ENCODE results near the gene ETV3.

ETV3 gene

DNA sequence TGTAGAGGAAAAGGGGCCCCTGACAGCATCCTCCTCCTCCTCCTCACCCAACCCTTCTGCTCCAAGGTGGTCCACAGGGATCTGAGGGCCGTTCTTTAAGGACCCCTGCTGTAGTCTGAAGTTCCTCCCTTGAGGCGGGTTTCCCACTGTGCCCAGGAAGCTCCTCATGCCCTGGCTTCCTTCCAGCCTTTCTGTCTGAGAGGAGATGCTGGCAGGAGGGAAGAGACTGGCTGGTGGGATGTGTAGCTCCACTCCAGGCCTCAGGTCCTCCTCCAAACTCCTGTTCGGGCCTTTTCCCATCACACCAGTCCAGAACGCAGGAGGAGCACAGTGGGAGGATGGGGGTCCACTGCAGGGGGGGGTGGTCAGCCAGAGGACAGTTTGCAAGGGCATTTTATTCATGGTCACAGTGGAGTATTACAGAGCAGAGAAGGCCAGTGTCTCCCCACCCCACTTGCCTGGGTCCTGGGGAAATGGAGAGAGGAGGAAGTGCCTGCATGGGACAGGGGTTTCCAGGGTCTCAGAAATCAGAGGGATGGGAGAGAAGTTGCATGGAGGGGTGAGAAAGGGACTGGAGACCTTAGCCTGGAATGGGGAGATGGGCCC, 46.4 kb downstream of the ETV3 start:
- DNase-seq (ENCODE audit: low read depth in 2 of 2), result no peak

DNA sequence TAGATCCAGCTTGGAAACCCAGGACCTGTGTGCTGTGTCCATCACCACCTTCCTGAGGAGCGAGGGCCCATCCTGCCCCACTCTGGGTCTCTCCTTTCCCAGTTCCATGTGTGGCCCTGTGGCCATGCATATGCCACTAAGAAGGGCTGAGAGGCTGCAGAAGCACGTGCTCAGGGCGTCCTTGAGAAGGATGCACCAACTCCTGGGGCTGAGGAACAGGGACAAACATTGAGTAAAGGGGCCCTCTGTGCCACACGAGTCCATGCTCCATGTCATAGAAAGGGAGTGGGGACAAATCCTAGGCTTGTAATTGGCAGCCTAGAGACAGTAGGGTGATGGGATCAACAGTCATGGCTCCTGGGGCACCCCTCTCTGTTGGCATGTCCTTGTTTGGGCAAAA, 47.0 kb downstream of the ETV3 start:
- no peak for DNase-seq (ENCODE audit: low read depth in 2 of 2)

DNA sequence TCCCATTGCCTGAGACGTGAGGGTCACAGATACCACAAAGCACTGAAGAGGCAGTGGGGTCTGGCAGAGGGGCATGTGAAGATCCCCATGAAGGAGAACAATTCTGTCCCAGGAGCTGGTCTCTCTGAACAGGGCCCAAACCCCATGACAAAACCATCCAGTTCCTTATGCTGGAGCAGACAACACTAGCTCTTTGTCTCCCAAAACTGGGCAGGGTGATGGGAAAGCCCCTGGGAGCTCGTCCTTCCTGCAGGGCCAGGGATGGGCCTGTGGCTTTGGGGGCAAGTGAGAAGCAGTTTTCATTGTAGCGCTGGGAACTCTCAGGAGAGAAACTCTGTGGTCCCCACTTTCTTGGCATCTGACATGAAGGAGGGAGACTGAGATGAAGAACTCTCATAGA, 47.4 kb downstream of the ETV3 start:
- no peak for DNase-seq (ENCODE audit: low read depth in 2 of 2)

DNA sequence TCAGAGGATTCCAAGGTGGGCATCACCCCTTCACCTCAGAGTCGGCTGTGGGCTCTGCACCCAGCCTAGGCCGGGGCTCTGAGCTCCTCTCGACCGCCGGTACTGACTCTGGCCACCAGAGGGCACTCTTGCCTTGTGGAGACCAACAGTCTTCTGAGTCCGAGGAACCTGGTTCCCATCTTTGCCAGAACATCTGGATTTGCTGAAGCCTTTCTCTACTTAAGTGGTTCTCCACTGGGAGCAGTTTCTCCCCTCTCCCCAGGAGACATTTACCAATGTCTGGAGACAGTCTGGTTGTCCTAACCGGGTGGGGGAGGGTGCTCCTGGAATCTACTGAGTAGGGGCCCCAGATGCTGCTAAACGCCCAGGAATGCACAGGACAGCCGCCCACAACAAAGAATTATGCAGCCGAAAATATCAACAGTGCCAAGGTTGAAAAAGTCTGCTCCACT, 48.0 kb downstream of the ETV3 start:
- DNase-seq (ENCODE audit: low read depth in 2 of 2), result peak; percentile 67 to 74

DNA sequence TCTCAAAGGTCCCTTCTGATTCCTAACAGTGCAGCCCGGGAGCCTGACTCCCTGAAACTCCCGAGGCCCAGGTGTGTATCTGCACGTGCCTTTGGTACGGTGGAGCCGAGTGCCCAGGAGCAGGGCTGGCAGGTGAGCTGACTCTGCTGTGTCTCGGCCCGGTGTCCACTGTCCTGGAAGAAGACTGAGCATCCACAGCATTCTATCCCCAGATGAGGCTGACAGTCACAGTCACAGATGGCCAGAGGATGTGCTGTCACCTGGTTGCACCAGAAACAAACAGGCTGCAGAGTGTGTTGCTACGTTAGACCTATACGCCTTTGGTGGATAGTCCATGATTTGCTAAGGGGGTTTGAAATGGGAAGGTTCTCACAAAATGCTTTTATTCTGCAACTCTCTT, 48.4 kb downstream of the ETV3 start:
- no peak for DNase-seq (ENCODE audit: low read depth in 2 of 2)

DNA sequence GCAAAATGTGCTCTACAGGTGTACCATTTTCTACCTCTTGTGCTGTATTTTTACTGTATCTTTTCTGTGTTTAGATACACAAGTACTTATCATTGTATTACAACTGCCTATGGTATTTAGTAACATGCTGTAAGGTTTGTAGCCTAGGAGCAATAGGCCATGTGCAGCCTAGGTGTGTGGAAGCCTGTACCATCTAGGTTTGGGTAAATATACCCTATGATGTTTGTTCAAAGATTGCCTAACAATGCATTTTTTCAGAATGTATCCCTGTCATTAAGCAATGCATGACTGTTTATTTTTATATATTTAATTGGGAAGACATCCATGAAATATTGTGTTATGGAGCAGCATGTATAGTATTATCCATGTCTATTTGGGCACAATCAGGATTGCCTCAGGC, 49.6 kb downstream of the ETV3 start:
- no peak for DNase-seq (ENCODE audit: low read depth in 2 of 2)

DNA sequence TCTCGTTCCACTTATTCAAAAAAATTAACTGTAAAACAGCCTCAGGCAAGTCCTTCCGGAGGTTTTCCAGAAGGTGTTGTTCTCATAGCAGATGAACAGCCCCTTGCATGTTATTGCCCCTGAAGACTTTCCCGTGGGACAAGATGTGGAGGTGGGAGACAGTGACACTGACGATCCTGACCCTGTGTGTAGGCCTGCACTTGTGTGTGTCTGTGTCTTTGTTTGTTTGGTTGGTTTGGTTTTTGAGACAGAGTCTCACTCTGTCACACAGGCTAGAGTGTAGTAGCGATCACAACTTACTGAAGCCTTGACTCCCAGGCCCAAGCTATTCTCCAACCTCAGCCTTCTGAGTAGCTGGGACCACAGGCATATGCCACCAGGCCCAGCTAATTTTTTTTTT, 51.2 kb downstream of the ETV3 start:
- DNase-seq (ENCODE audit: low read depth in 2 of 2), result no peak

DNA sequence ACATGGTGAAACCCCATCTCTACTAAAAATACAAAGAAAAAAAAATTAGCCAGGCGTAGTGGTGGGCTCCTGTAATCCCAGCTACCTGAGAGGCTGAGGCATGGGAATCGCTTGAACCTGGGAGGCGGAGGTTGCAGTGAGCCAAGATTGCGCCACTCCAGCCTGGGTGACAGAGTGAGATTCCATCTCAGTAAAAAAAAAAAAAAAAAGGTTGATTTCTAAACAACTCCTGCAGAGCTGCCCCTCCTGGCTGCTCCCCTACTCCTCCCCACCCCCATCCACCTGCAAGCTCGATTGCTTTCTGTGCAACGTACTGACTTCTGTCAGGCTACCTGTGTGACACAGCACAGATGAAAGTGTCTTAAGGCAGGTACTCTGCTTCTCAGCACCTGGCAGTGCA, 51.9 kb downstream of the ETV3 start:
- no peak for DNase-seq (ENCODE audit: low read depth in 2 of 2)

DNA sequence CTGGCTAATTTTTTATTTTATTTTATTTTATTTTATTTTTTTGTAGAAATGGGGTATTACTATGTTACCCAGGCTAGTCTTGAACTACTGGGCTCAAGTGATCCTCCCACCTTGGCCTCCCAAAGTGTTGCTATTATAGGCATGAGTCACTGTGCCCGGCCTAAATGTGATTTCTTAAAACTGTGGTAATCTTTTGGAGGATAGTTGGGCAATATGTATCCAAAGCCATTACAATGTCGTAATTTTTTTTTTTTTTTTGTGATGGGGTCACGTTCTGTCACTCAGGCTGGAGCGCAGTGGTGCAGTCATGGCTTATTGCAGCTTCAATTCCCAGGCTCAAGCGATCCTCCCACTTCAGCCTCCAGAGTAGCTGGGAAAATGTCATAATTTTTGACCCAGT, 52.8 kb downstream of the ETV3 start:
- DNase-seq (ENCODE audit: low read depth in 2 of 2), result no peak

DNA sequence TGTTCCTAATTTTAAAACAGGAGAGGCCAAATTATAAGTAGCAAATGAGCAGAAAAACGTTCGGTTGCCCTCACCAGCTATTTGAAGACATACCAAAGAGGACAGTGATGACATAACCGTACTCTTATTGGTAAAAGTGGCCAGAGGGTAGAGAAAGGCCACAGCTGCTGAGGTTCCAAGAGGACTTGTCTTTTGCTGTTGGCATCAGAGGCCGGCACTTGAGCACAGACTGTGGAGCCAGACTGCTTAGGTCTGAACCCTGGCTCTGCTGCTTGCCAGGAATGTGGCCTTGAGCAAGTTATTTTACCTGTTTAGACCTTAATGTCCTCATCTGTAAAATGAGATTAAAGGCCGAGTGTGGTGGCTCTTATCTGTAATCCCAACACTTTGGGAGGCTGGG, 53.5 kb downstream of the ETV3 start:
- DNase-seq (ENCODE audit: low read depth in 2 of 2), result no peak

DNA sequence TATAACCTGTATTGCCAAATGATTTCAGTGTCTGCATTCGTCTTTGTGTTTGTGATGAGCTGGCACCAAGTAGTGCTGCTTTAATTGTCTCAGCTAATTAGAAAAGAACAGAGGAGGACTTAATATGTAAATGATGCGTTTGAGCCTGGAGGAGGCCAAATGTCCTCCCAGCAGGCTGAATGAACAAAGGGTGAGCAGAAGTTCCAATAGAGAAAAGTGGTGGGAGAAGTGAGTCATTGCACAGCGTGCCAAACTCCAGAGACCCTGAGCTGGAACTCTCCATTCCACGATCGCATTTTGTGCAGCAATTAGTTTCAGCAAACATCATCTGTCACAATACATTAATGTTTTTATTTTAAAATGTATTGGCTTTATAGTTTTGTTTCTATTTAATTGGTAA, 56.5 kb downstream of the ETV3 start:
- no peak for DNase-seq (ENCODE audit: low read depth in 2 of 2)

DNA sequence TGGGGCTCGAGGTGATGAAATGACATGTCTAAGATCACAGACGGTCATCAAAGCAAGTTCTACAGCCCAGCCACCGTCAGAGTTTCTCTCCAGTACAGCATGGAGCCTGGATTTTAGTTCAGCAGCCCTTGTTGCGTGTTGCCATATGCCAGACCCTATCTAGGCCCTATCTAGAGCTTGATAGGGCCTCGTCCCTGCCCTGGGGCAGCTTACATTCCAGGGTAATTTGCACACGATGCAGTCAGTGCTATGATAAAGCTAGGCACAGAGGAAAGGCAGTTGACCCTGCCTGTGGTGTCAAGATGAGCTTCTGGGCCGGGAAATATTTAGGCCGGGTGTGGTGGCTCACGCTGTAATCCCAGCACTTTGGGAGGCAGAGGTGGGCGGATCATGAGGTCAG, 57.5 kb downstream of the ETV3 start:
- DNase-seq (ENCODE audit: low read depth in 2 of 2), result no peak

DNA sequence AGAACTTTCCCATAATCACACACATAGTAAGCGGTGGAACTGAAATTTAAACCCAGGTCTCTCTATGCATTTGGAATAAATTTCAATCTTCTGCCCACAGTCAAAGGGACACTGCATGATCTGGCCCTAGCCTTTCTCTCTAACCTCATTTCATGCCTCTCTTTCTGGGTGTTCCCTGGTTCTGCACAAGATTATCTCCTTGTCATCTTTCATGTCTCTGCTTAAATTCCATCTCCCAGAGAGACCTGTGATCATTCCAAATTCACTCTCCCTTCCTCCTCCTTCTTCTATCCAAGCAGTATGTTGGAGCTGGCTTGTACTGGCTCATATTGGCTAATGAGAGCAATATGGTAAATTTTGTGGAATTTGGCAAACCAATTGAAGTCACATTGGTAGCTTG, 60.8 kb downstream of the ETV3 start:
- DNase-seq (ENCODE audit: low read depth in 2 of 2), result no peak

DNA sequence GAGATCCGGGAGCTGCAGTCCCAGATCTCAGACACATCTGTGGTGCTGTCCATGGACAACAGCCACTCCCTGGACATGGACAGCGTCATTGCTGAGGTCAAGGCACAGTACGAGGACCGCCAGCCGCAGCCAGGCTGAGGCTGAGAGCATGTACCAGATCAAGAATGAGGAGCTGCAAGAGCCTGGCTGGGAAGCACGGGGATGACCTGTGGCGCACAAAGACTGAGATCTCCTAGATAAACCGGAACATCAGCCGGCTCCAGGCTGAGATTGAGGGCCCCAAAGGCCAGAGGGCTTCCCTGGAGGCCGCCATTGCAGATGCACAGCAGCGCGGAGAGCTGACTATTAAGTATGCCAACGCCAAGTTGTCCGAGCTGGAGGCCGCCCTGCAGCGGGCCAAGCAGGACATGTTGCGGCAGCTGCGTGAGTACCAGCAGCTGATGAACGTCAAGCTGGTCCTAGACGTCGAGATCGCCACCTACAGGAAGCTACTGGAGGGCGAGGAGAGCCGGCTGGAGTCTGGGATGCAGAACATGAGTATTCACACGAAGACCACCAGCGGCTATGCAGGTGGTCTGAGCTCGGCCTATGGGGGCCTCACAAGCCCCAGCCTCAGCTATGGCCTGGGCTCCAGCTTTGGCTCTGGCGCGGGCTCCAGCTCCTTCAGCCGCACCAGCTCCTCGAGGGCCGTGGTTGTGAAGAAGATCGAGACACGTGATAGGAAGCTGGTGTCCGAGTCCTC, 64.1 kb downstream of the ETV3 start:
- DNase-seq (ENCODE audit: low read depth in 2 of 2), result no peak
